BJ (cell line): Measurements from ENCODE around the gene MTA3. TPM values are rescaled to one million over a fixed set of nuclear protein-coding genes. Genes with fewer than 3 reads are reported as not detected.

Experiments
- CTCF ChIA-PET: fragments of 350-600 bp; formaldehyde crosslinking; extraction: SDS; loops from one replicate; lab custom pipeline; 2021; ENCODE audit warnings: antibody characterized with exemption, inconsistent platforms; lab: Yijun Ruan, JAX
- POLR2A ChIA-PET: fragments of 300-600 bp; sonication (Branson Sonifier 250); formaldehyde crosslinking; extraction: SDS; loops from one replicate; lab custom pipeline; 2021; ENCODE audit warnings: antibody characterized with exemption; lab: Charles Lee
- DNase-seq: peaks from one replicate; pipeline ENCODE4 v3.0.0-alpha.2; 2011; ENCODE audit warnings: low read depth
- H3K27me3 ChIP-seq: 2 replicates; pipeline ENCODE4 v1.6.0; 2011; ENCODE audit warnings: low read length; ENCODE audit not compliant: control insufficient read depth, insufficient read depth
- H3K36me3 ChIP-seq: 2 replicates; pipeline ENCODE4 v1.5.1; 2011; ENCODE audit warnings: low read length; ENCODE audit not compliant: control insufficient read depth, insufficient read depth
- H3K4me3 ChIP-seq: 2 replicates; pipeline ENCODE4 v1.5.1; 2011; ENCODE audit warnings: low read depth, mild to moderate bottlenecking, control low read depth, low read length
- CTCF ChIP-seq: IDR thresholded peaks from 2 replicates; pipeline ENCODE4 v1.5.1; 2011; ENCODE audit warnings: low read depth, mild to moderate bottlenecking, control low read depth, inconsistent platforms, low read length, moderate library complexity; ENCODE audit not compliant: insufficient read depth
- polyA plus RNA-seq: library from polyadenylated mRNA; depleted of rRNA; stranded (reverse); fragments of >200 nt; gene quantifications from 2 replicates; pipeline ENCODE4 v1.2.3, GENCODE V29; 2011

Gene MTA3
- polyA plus RNA-seq, 1 experiment, result 23.2 TPM

- Histone ChIP-seq H3K27me3 (no peaks in the 10 kb centered on the region), H3K36me3 (no peaks in the 10 kb centered on the region), H3K4me3 (no peak overlapping the region)
- CTCF ChIA-PET, result interaction anchor here (0.6 to 1.7 kb wide), 4 partner anchors 13 to 45 kb away, joined by 3 to 5 read pairs (median 3); no protein-coding TSS in a partner anchor
- TF ChIP-seq CTCF, result no peak
- POLR2A ChIA-PET, result no interaction called here
- no peak for DNase-seq
Measured at GRCh38 chr2:42757981-42758740, 189.7 kb downstream of the MTA3 start.

- Histone ChIP-seq H3K4me3 (no peak overlapping the region), H3K36me3 (no peaks in the 10 kb centered on the region), H3K27me3 (no peaks in the 10 kb centered on the region)
- DNase-seq, result no peak
- ChIA-PET POLR2A (no interaction called here), CTCF (interaction anchor here (0.6 to 1.7 kb wide), 2 partner anchors 12 to 37 kb away, joined by 3 to 5 read pairs; no protein-coding TSS in a partner anchor)
- TF ChIP-seq CTCF, result no peak
Measured at GRCh38 chr2:42758751-42759150, 190.3 kb downstream of the MTA3 start.

GRCh38 chr2:42761554-42761953 lies 193.1 kb downstream of the MTA3 start:
- ChIA-PET POLR2A (no interaction called here), CTCF (no interaction called here)
- H3K4me3 ChIP-seq, result no peak overlapping the region
- H3K27me3 ChIP-seq, result no peaks in the 10 kb centered on the region
- no peaks in the 10 kb centered on the region for H3K36me3 ChIP-seq
- no peak for DNase-seq
- TF ChIP-seq CTCF, result no peak

GRCh38 chr2:42762155-42762554 lies 193.7 kb downstream of the MTA3 start:
- no peak overlapping the region for H3K4me3 ChIP-seq
- H3K27me3 ChIP-seq, result no peaks in the 10 kb centered on the region
- no peak for TF ChIP-seq CTCF
- H3K36me3 ChIP-seq, result no peaks in the 10 kb centered on the region
- no peak for DNase-seq
- ChIA-PET CTCF (no interaction called here), POLR2A (no interaction called here)

GRCh38 chr2:42762823-42763804 lies 194.7 kb downstream of the MTA3 start:
- no peak for TF ChIP-seq CTCF
- ChIA-PET POLR2A (no interaction called here), CTCF (no interaction called here)
- Histone ChIP-seq H3K36me3 (no peaks in the 10 kb centered on the region), H3K4me3 (no peak overlapping the region), H3K27me3 (no peaks in the 10 kb centered on the region)
- no peak for DNase-seq
